H9 (cell line): ENCODE results near the gene TLK1. TPM values are rescaled to one million over a fixed set of nuclear protein-coding genes. Genes with fewer than 3 reads are reported as not detected.

Experiments used
- DNase-seq: peaks from one replicate; pipeline ENCODE4 v3.0.0-alpha.2; 2017
- H2AFZ ChIP-seq: one replicate; pipeline ENCODE4 v1.6.1; 2013; ENCODE audit warnings: mild to moderate bottlenecking, low read length, control low read depth, moderate library complexity
- H2AK5ac ChIP-seq: 2 replicates; pipeline ENCODE4 v1.6.1; 2013; ENCODE audit warnings: low read length, control low read depth, mixed read lengths; ENCODE audit not compliant: insufficient read length
- H2BK120ac ChIP-seq: one replicate; pipeline ENCODE4 v1.6.1; 2013; ENCODE audit warnings: low read depth, mild to moderate bottlenecking, low read length, control low read depth, inconsistent platforms; ENCODE audit not compliant: poor library complexity, severe bottlenecking
- H2BK12ac ChIP-seq: 2 replicates; pipeline ENCODE4 v1.6.1; 2013; ENCODE audit warnings: low read length, control low read depth, mixed read lengths, low read depth; ENCODE audit not compliant: insufficient read length
- H2BK15ac ChIP-seq: 2 replicates; pipeline ENCODE4 v1.6.1; 2013; ENCODE audit warnings: low read depth, low read length, control low read depth
- H2BK20ac ChIP-seq: one replicate; pipeline ENCODE4 v1.6.1; 2013; ENCODE audit warnings: low read depth, mild to moderate bottlenecking, low read length, control low read depth, inconsistent platforms; ENCODE audit not compliant: poor library complexity, severe bottlenecking
- H2BK5ac ChIP-seq: 2 replicates; pipeline ENCODE4 v1.6.1; 2013; ENCODE audit warnings: low read length, control low read depth, mixed read lengths; ENCODE audit not compliant: insufficient read length
- H3K14ac ChIP-seq: 2 replicates; pipeline ENCODE4 v1.6.1; 2013; ENCODE audit warnings: low read length, control low read depth; ENCODE audit not compliant: insufficient read depth
- H3K18ac ChIP-seq: 2 replicates; pipeline ENCODE4 v1.6.1; 2013; ENCODE audit warnings: low read depth, mild to moderate bottlenecking, mixed read lengths, low read length, control low read depth; ENCODE audit not compliant: insufficient read length
- H3K23ac ChIP-seq: 2 replicates; pipeline ENCODE4 v1.6.1; 2013; ENCODE audit warnings: low read length, control low read depth, mixed read lengths, low read depth; ENCODE audit not compliant: insufficient read length
- H3K23me2 ChIP-seq: 2 replicates; pipeline ENCODE4 v1.6.1; 2013; ENCODE audit warnings: low read depth, mild to moderate bottlenecking, mixed read lengths, low read length, control low read depth; ENCODE audit not compliant: insufficient read length, poor library complexity, severe bottlenecking
- H3K27ac ChIP-seq: 2 replicates; pipeline ENCODE4 v1.5.1; 2013; ENCODE audit warnings: low read length, control low read depth, mixed read lengths, low read depth; ENCODE audit not compliant: insufficient read length
- H3K27me3 ChIP-seq: 2 replicates; pipeline ENCODE4 v1.6.1; 2013; ENCODE audit warnings: low read length, control low read depth, inconsistent platforms; ENCODE audit not compliant: insufficient read depth
- H3K4ac ChIP-seq: 2 replicates; pipeline ENCODE4 v1.6.1; 2013; ENCODE audit warnings: low read depth, mild to moderate bottlenecking, control low read depth, inconsistent platforms, low read length, moderate library complexity
- H3K4me1 ChIP-seq: 2 replicates; pipeline ENCODE4 v1.6.1; 2013; ENCODE audit warnings: low read length, control low read depth, inconsistent platforms; ENCODE audit not compliant: insufficient read depth
- H3K4me2 ChIP-seq: 2 replicates; pipeline ENCODE4 v1.6.1; 2013; ENCODE audit warnings: low read length, control low read depth, mixed read lengths; ENCODE audit not compliant: insufficient read length, insufficient read depth
- H3K56ac ChIP-seq: 2 replicates; pipeline ENCODE4 v1.6.1; 2013; ENCODE audit warnings: low read depth, mild to moderate bottlenecking, mixed read lengths, low read length, control low read depth; ENCODE audit not compliant: insufficient read length
- H3K79me1 ChIP-seq: 2 replicates; pipeline ENCODE4 v1.6.1; 2013; ENCODE audit warnings: low read depth, mild to moderate bottlenecking, moderate library complexity, low read length, control low read depth, inconsistent platforms; ENCODE audit not compliant: insufficient read depth, poor library complexity, severe bottlenecking
- H3K79me2 ChIP-seq: 2 replicates; pipeline ENCODE4 v1.6.1; 2013; ENCODE audit warnings: low read length, control low read depth, inconsistent platforms; ENCODE audit not compliant: insufficient read depth
- H3K9ac ChIP-seq: 2 replicates; pipeline ENCODE4 v1.6.1; 2013; ENCODE audit warnings: low read length, control low read depth, mixed read lengths; ENCODE audit not compliant: insufficient read length; ENCODE audit errors: extremely low read depth
- H3K9me3 ChIP-seq: one replicate; pipeline ENCODE4 v1.6.1; 2013; ENCODE audit warnings: low read depth, low read length, inconsistent platforms; ENCODE audit not compliant: control insufficient read depth
- H3T11ph ChIP-seq: one replicate; pipeline ENCODE4 v1.6.1; 2013; ENCODE audit warnings: mild to moderate bottlenecking, low read length, control low read depth, inconsistent platforms
- H4K20me1 ChIP-seq: one replicate; pipeline ENCODE4 v1.6.1; 2013; ENCODE audit not compliant: control insufficient read depth, insufficient read length, insufficient read depth
- H4K5ac ChIP-seq: 2 replicates; pipeline ENCODE4 v1.6.1; 2013; ENCODE audit warnings: low read depth, mild to moderate bottlenecking, mixed read lengths, low read length, control low read depth; ENCODE audit not compliant: insufficient read length
- H4K8ac ChIP-seq: replicated peaks from 2 replicates; pipeline ENCODE4 v1.6.1; 2013; ENCODE audit warnings: low read length, control low read depth, mixed read lengths, low read depth; ENCODE audit not compliant: insufficient read length
- H4K91ac ChIP-seq: 2 replicates; pipeline ENCODE4 v1.6.1; 2013; ENCODE audit warnings: low read depth, mild to moderate bottlenecking, moderate library complexity, mixed read lengths, low read length, control low read depth; ENCODE audit not compliant: insufficient read length
- H3K27ac Mint-ChIP-seq, 3 experiments: 2 replicates in 2 of 3; 3 replicates in 1 of 3; pipeline ENCODE4 v1.8.0; 2020 to 2021; ENCODE audit warnings: mixed read lengths in 3 of 3, mild to moderate bottlenecking in 1 of 3, moderate library complexity in 1 of 3
- H3K27me3 Mint-ChIP-seq: 2 replicates; pipeline ENCODE4 v1.8.0; 2021; ENCODE audit warnings: low read depth, mild to moderate bottlenecking, moderate library complexity, mixed read lengths
- H3K36me3 Mint-ChIP-seq, 3 experiments: 2 replicates in 2 of 3; 3 replicates in 1 of 3; pipeline ENCODE4 v1.8.0; 2020 to 2021; ENCODE audit warnings: low read depth in 3 of 3, mixed read lengths in 3 of 3; ENCODE audit not compliant: insufficient read depth in 1 of 3
- H3K4me1 Mint-ChIP-seq, 2 experiments: 2 replicates each; pipeline ENCODE4 v1.8.0; 2020; ENCODE audit warnings: mixed read lengths in 2 of 2
- H3K4me3 Mint-ChIP-seq, 2 experiments: 2 replicates in 1 of 2; 3 replicates in 1 of 2; pipeline ENCODE4 v1.8.0; 2020 to 2021; ENCODE audit warnings: mild to moderate bottlenecking in 2 of 2, mixed read lengths in 2 of 2, moderate library complexity in 1 of 2
- H3K9me3 Mint-ChIP-seq, 2 experiments: 2 replicates in 1 of 2; 3 replicates in 1 of 2; pipeline ENCODE4 v1.8.0; 2020; ENCODE audit warnings: mild to moderate bottlenecking in 2 of 2, mixed read lengths in 2 of 2, moderate library complexity in 1 of 2
- WGBS: extraction: QIAGEN DNeasy Blood & Tissue Kit; methylation state at CpG from one replicate; pipeline ENCODE4 v1.1.7; 2013; ENCODE audit warnings: missing lambda C conversion rate, low lambda C conversion rate, mixed read lengths; ENCODE audit not compliant: insufficient read length; ENCODE audit errors: extremely low coverage; 5-methylcytosine and 5-hydroxymethylcytosine counted together
- total RNA-seq: library from RNA; stranded (reverse); gene quantifications from 2 replicates; pipeline ENCODE4 v1.2.1, GENCODE V29; 2021
- TF ChIP-seq, protein P1 (sequence below): fragments of 200-600 bp; sonication (generic); conservative IDR thresholded peaks from 3 replicates; pipeline ENCODE4 v1.8.0; 2021; ENCODE audit warnings: antibody characterized with exemption, mild to moderate bottlenecking

TLK1 gene
- total RNA-seq, 1 experiment from 2014 or later, result 112 TPM

DNA sequence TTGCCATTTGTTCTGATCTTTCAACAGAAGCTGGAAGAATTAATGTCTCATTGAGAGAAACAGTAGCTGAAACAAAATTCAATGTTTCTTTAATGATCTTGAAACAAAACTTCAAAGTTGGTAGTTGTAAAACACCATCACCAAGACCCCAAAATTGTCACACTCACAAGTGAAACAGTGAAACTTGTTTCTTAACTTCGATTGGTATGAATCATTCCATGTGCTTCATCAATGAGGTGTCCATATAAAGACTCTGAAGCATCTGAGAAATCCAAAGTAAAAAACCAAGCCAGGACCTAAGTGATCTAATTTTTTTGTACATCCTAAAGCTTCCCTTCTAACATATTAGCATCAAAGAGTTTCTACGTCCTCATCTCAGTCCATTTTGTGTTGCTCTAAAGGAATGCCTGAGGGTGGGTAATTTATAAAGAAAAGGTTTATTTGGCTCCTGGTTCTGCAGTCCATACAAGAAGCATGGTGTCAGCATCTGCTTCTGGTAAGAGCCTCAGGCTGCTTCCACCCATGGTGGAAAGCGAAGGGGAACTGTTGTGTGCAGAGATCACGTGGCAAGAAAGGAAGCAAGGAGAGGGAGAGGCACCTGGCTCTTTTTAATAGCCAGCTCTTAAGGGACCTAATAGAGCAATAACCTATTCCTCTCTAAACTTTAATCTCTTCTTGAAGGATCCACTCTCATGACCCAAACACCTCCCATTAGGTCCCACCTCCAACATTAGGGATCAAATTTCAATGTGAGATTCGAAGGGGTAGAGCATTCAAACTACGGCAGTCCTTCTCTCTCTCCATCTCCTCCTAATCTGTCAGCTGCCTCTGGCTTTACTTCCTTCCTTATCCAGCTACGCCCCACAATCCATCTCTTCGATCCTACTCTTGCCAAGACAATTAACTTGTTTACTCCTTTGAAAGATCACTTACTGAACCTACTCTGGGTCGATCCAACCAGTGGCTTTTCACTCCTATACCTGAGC lies 20.7 kb upstream of the TLK1 start:
- Histone ChIP-seq H3K23me2 (no peaks in the 10 kb centered on the region), H3K79me1 (no peaks in the 10 kb centered on the region), H3K56ac (no peak overlapping the region), H4K20me1 (no peaks in the 10 kb centered on the region), H3K4me2 (no peak overlapping the region), H3K9me3 (no peaks in the 10 kb centered on the region), H2AFZ (peak overlapping the region; percentile 71), H2BK120ac (no peak overlapping the region), H3K4ac (no peak overlapping the region), H3K14ac (no peak overlapping the region), H3K23ac (no peak overlapping the region), H3T11ph (no peak overlapping the region), H3K79me2 (no peaks in the 10 kb centered on the region), H4K8ac (no peak overlapping the region), H3K4me1 (0 out of 2 replicates have a peak, but pooled peaks cover 3% of the 10 kb centered on the region), H4K5ac (no peak overlapping the region), H2BK20ac (no peak overlapping the region), H3K9ac (no peak overlapping the region), H2BK12ac (no peak overlapping the region), H3K18ac (no peak overlapping the region), H2BK15ac (no peak overlapping the region), H3K27ac (no peak overlapping the region), H4K91ac (no peak overlapping the region), H2BK5ac (no peak overlapping the region), H3K27me3 (no peaks in the 10 kb centered on the region), H2AK5ac (no peak overlapping the region)
- Mint-ChIP-seq H3K4me1 (peaks cover 11 to 14% of the 10 kb centered on the region in 2 experiments), H3K27me3 (no peaks in the 10 kb centered on the region), H3K4me3 (no peak overlapping the region), H3K27ac (0 out of 7 replicates have a peak overlapping the region, but pooled peaks of 1 of the 3 experiments have one; percentile 14), H3K36me3 (no peaks in the 10 kb centered on the region), H3K9me3 (no peaks in the 10 kb centered on the region)
- WGBS, result no CpG with 5 or more reads among the region's 9 CpGs
- TF ChIP-seq, protein P1, sequence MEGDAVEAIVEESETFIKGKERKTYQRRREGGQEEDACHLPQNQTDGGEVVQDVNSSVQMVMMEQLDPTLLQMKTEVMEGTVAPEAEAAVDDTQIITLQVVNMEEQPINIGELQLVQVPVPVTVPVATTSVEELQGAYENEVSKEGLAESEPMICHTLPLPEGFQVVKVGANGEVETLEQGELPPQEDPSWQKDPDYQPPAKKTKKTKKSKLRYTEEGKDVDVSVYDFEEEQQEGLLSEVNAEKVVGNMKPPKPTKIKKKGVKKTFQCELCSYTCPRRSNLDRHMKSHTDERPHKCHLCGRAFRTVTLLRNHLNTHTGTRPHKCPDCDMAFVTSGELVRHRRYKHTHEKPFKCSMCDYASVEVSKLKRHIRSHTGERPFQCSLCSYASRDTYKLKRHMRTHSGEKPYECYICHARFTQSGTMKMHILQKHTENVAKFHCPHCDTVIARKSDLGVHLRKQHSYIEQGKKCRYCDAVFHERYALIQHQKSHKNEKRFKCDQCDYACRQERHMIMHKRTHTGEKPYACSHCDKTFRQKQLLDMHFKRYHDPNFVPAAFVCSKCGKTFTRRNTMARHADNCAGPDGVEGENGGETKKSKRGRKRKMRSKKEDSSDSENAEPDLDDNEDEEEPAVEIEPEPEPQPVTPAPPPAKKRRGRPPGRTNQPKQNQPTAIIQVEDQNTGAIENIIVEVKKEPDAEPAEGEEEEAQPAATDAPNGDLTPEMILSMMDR, result no peak
- DNase-seq, result no peak
